ENCODE measurements around the gene MOSPD3. TPM values are rescaled to one million over a fixed set of nuclear protein-coding genes. Genes with fewer than 3 reads are reported as not detected.
"Not testable (repeated sequence)": the region's sequence is repeated elsewhere in the genome, so short reads cannot be mapped to it uniquely, and the experiment has no call there.

MOSPD3 gene
- polyA plus RNA-seq, 1 of the 3 experiments (the other 2 are of a cell fraction) = 61.7 TPM

GRCh38 chr7:100563809-100564400 lies 48.4 kb upstream of the MOSPD3 start:
- TF ChIP-seq RAD21 (IDR thresholded peaks at IDR 0.05; ENCODE audit: low read length) = peak; percentile 84
- no peak for TF ChIP-seq IRF3 (IDR thresholded peaks at IDR 0.05; ENCODE audit: low read depth, low read length)
- TF ChIP-seq RXRA (IDR thresholded peaks at IDR 0.05; ENCODE audit: borderline replicate concordance, low read depth) = no peak
- peak; percentile 26; the same call in 1 of the 2 replicates for TF ChIP-seq SIN3A (IDR thresholded peaks at IDR 0.05; ENCODE audit: borderline replicate concordance, low read depth, low read length)
- no peak for TF ChIP-seq YY1 (IDR thresholded peaks at IDR 0.05; ENCODE audit: low read depth)
- TF ChIP-seq SMC3 (IDR thresholded peaks at IDR 0.05; ENCODE audit: low read depth, low read length) = peak; percentile 95
- no peak for TF ChIP-seq GATA2 (CRISPR knock-in tag; IDR thresholded peaks at IDR 0.05)
- TF ChIP-seq USF2 (IDR thresholded peaks at IDR 0.05; ENCODE audit: borderline replicate concordance, low read depth, low read length) = 0 out of 2 replicates have a peak, but pooled peaks have one; percentile 1
- TF ChIP-seq REST (IDR thresholded peaks at IDR 0.05; ENCODE audit: low read depth, low read length) = no peak
- TF ChIP-seq CTCF (IDR thresholded peaks at IDR 0.05) = peak; percentile 98
- Histone ChIP-seq H4K20me1 (ENCODE audit: insufficient read depth) (no peaks in the 10 kb centered on the region), H3K4me2 (no peak overlapping the region), H3K9me3 (no peaks in the 10 kb centered on the region), H2AFZ (ENCODE audit: low read depth) (no peak overlapping the region), H3K9me2 (no peaks in the 10 kb centered on the region), H3K27me3 (ENCODE audit: insufficient read depth) (no peaks in the 10 kb centered on the region), H3K36me3 (replicated peaks in 1 of 2; ENCODE audit: control insufficient read depth in 1 of 2, insufficient read depth in 2 of 2, low read length in 1 of 2) (peaks cover 0 to 3% of the 10 kb centered on the region in 2 experiments), H3K4me3 (ENCODE audit: low read depth in 2 of 2, low read length in 1 of 2) (no peak overlapping the region; a peak in 1 of 4 replicates), H3F3A (replicated peaks; ENCODE audit: insufficient read depth) (peaks cover 9% of the 10 kb centered on the region), H3K4me1 (ENCODE audit: control insufficient read depth in 1 of 2, insufficient read depth in 2 of 2, low read depth in 1 of 2, low read length in 1 of 2) (peaks cover 0 to 24% of the 10 kb centered on the region in 2 experiments; a peak in 1 of 4 replicates), H3K79me2 (ENCODE audit: insufficient read depth) (no peaks in the 10 kb centered on the region), H3K27ac (ENCODE audit: low read depth in 2 of 2, low read length in 1 of 2) (no peak overlapping the region; a peak in 1 of 4 replicates), H3K9ac (no peak overlapping the region)
- ChIA-PET CTCF (interaction anchor here (0.6 to 16.6 kb wide), 52 partner anchors 9 to 288 kb away, joined by 3 to 398 read pairs (median 4); partner anchors contain the start of genes ACTL6B, AGFG2, FBXO24 and GIGYF1), POLR2A (interaction anchor here (1.5 kb wide), 1 partner anchor 22 kb away, joined by 3 read pairs; no protein-coding TSS in a partner anchor)
- 27% methylated on average over 12 of the region's 12 CpGs for WGBS (ENCODE audit: low lambda C conversion rate)
- DNase-seq = peak; percentile 95

- not testable (repeated sequence) for H4K20me1 ChIP-seq (ENCODE audit: insufficient read depth)
- POLR2A ChIA-PET = interaction anchor here (0.6 to 1.5 kb wide), 2 partner anchors 21 to 99 kb away, joined by 3 to 7 read pairs; no protein-coding TSS in a partner anchor
Observed at GRCh38 chr7:100564405-100564804, 47.9 kb upstream of the MOSPD3 start.

More at GRCh38 chr7:100564405-100564804, 47.9 kb upstream of the MOSPD3 start:
- H3K9me2 ChIP-seq; H3K4me3 ChIP-seq (ENCODE audit: low read depth in 2 of 2, low read length in 1 of 2); H3K79me2 ChIP-seq (ENCODE audit: insufficient read depth); H3K4me2 ChIP-seq; DNase-seq; H3K9me3 ChIP-seq; H3F3A ChIP-seq (replicated peaks; ENCODE audit: insufficient read depth); H3K27ac ChIP-seq (ENCODE audit: low read depth in 2 of 2, low read length in 1 of 2); H3K36me3 ChIP-seq (replicated peaks in 1 of 2; ENCODE audit: control insufficient read depth in 1 of 2, insufficient read depth in 2 of 2, low read length in 1 of 2); H3K9ac ChIP-seq; H2AFZ ChIP-seq (ENCODE audit: low read depth); H3K27me3 ChIP-seq (ENCODE audit: insufficient read depth): not testable (repeated sequence)
- WGBS (ENCODE audit: low lambda C conversion rate) = 88% methylated on average over 6 of the region's 6 CpGs
- CTCF ChIA-PET = interaction anchor here (0.7 to 16.6 kb wide), 47 partner anchors 8 to 288 kb away, joined by 3 to 398 read pairs (median 5); partner anchors contain the start of genes ACTL6B, AGFG2, FBXO24 and GIGYF1
- peaks cover 0 to 26% of the 10 kb centered on the region in 2 experiments; a peak in 1 of 4 replicates for H3K4me1 ChIP-seq (ENCODE audit: control insufficient read depth in 1 of 2, insufficient read depth in 2 of 2, low read depth in 1 of 2, low read length in 1 of 2)

All from SK-N-SH (cell line).